ENCODE measurements around the gene VAV2.

- TF ChIP-seq CTCF (IDR thresholded peaks at IDR 0.05) (no peak), POLR2A (IDR thresholded peaks at IDR 0.05) (no peak)
Observed at GRCh38 chr9:133735931-133736330, 256.2 kb downstream of the VAV2 start.

Measured in heart left ventricle (tissue), 13 donors.